ENCODE measurements around the gene MAP7D1. TPM values are rescaled to one million over a fixed set of nuclear protein-coding genes. Genes with fewer than 3 reads are reported as not detected.

The MAP7D1 gene
- total and polyA plus RNA-seq, 2 of the 13 experiments (the other 11 are each of a cell fraction or from before 2014, with no cell fraction given): 5.6 to 7.2 TPM

- ChIA-PET POLR2A (interaction anchor here (0.6 kb wide), 1 partner anchor 118 kb away, joined by 3 read pairs; no protein-coding TSS in a partner anchor), CTCF (ENCODE audit: low intra/inter-chr PET ratio, low total read pairs) (no interaction called here)
- peaks cover 17% of the 10 kb centered on the region for H3K4me1 ChIP-seq (ENCODE audit: insufficient read depth, low read length)
- intact Hi-C loops (cut with micrococcal nuclease; ENCODE audit: unreplicated experiment) (no loop called here), in situ Hi-C loops (cut with HindIII; ENCODE audit: extremely low pct_ligation_motif_present, low pct_unique_long_range_greater_than_20kb) (no loop called here)
- H3K4me3 ChIP-seq (replicated peaks in 1 of 3; ENCODE audit: insufficient read depth in 1 of 3, low read depth in 2 of 3, low read length in 3 of 3): no peak overlapping the region
- ATAC-seq: no peak
- no peak for FAIRE-seq
- no peak overlapping the region for H2AFZ ChIP-seq (ENCODE audit: low read length)
- H4K20me1 ChIP-seq (ENCODE audit: insufficient read depth, low read length): no peaks in the 10 kb centered on the region
- no peak overlapping the region for H3K9ac ChIP-seq (ENCODE audit: insufficient read depth, low read depth, low read length)
- H3K27me3 ChIP-seq (ENCODE audit: control insufficient read depth in 1 of 2, insufficient read depth in 2 of 2, low read length in 2 of 2): no peaks in the 10 kb centered on the region
- no peak overlapping the region for H3K27ac ChIP-seq (ENCODE audit: extremely low read length, insufficient read depth, low read length)
- BruUV-seq (replicated peaks): no TSS peak
- H3K4me2 ChIP-seq (ENCODE audit: low read depth, low read length): no peak overlapping the region
- H3K79me2 ChIP-seq (ENCODE audit: insufficient read depth, low read length): no peaks in the 10 kb centered on the region
- H3K9me3 ChIP-seq (ENCODE audit: low read length): no peaks in the 10 kb centered on the region
- WGBS (ENCODE audit: low lambda C conversion rate): 98% methylated on average over 2 of the region's 2 CpGs
- DNase-seq (ENCODE audit: low spot score): no peak
- H3K36me3 ChIP-seq (replicated peaks in 1 of 2; ENCODE audit: control insufficient read depth in 1 of 2, insufficient read depth in 2 of 2, low read length in 2 of 2): no peaks in the 10 kb centered on the region; a peak in 1 of 5 replicates
- TF ChIP-seq KDM2A (CRISPR knock-in tag; IDR thresholded peaks at IDR 0.05; ENCODE audit: borderline replicate concordance, low read depth) (no peak), ZSCAN5A (CRISPR knock-in tag; IDR thresholded peaks at IDR 0.05; ENCODE audit: borderline replicate concordance) (no peak), HOXA3 (CRISPR knock-in tag; IDR thresholded peaks at IDR 0.05) (no peak), ZNF367 (CRISPR knock-in tag; IDR thresholded peaks at IDR 0.05; ENCODE audit: borderline replicate concordance) (no peak), FOXK1 (CRISPR knock-in tag; IDR thresholded peaks at IDR 0.05; ENCODE audit: borderline replicate concordance, low read depth) (no peak), JARID2 (CRISPR knock-in tag; IDR thresholded peaks at IDR 0.05; ENCODE audit: insufficient replicate concordance) (no peak), EHMT2 (IDR thresholded peaks at IDR 0.05; ENCODE audit: borderline replicate concordance, low read depth, low read length) (no peak), HDAC6 (IDR thresholded peaks at IDR 0.05; ENCODE audit: low read depth, low read length) (no peak), ZNF224 (CRISPR knock-in tag; IDR thresholded peaks at IDR 0.05) (no peak), ZNF225 (CRISPR knock-in tag; IDR thresholded peaks at IDR 0.05) (no peak)
Observed at GRCh38 chr1:36164361-36164760, 8.4 kb downstream of the MAP7D1 start.
